ENCODE measurements around the gene CCDC88C.

The CCDC88C gene

GRCh38 chr14:91394105-91395081 lies 23.2 kb downstream of the CCDC88C start:
- WGBS: 69% methylated on average over 17 of the region's 17 CpGs
- peaks cover 2% of the 10 kb centered on the region for H3K79me1 ChIP-seq (replicated peaks; ENCODE audit: low read length, poor library complexity, severe bottlenecking)

GRCh38 chr14:91392623-91393303 lies 24.9 kb downstream of the CCDC88C start:
- H3K23ac ChIP-seq (ENCODE audit: low read length in 2 of 2): no peak overlapping the region
- no peaks in the 10 kb centered on the region for H3K79me1 ChIP-seq (replicated peaks; ENCODE audit: low read length, poor library complexity, severe bottlenecking)
- H3K4ac ChIP-seq (ENCODE audit: low read depth in 1 of 2, low read length in 2 of 2): no peak overlapping the region
- H4K91ac ChIP-seq (ENCODE audit: low read length): no peak overlapping the region
- H2BK120ac ChIP-seq (ENCODE audit: low read depth, low read length): no peak overlapping the region
- 64% methylated on average over 19 of the region's 19 CpGs for WGBS
- no peak overlapping the region for H3K9ac ChIP-seq (ENCODE audit: low read length)
- peaks cover 16 to 90% of the 10 kb centered on the region in 2 experiments for H3K27me3 ChIP-seq (ENCODE audit: control insufficient read depth in 1 of 2, insufficient read depth in 1 of 2, low read length in 2 of 2)
- peaks cover under 1% of the 10 kb centered on the region for H3K4me1 ChIP-seq (ENCODE audit: control insufficient read depth, insufficient read depth, low read depth, low read length)
- H2BK12ac ChIP-seq (ENCODE audit: low read length in 2 of 2): no peak overlapping the region
- H4K8ac ChIP-seq (ENCODE audit: low read length): no peak overlapping the region
- no peak overlapping the region for H3K27ac ChIP-seq (ENCODE audit: low read length, poor library complexity, severe bottlenecking)
- H3K14ac ChIP-seq (ENCODE audit: low read length in 2 of 2): no peak overlapping the region
- H3K4me2 ChIP-seq (ENCODE audit: low read length, poor library complexity, severe bottlenecking): no peak overlapping the region
- peaks cover 6% of the 10 kb centered on the region for H3K9me3 ChIP-seq (ENCODE audit: control insufficient read depth, low read length)
- no peak overlapping the region for H3K18ac ChIP-seq (ENCODE audit: low read depth in 1 of 2, low read length in 2 of 2)
- no peak overlapping the region for H2AFZ ChIP-seq (ENCODE audit: low read depth, low read length)
- no peak overlapping the region for H2BK5ac ChIP-seq (ENCODE audit: low read depth, low read length, poor library complexity, severe bottlenecking)
- no peak for DNase-seq
- H3K4me3 ChIP-seq (ENCODE audit: insufficient read depth in 1 of 2, low read depth in 1 of 2, low read length in 2 of 2): no peak overlapping the region
- no peak overlapping the region for H2AK5ac ChIP-seq (ENCODE audit: low read length, severe bottlenecking)
- no peaks in the 10 kb centered on the region for H3K36me3 ChIP-seq (ENCODE audit: control insufficient read depth in 1 of 2, insufficient read depth in 2 of 2, low read depth in 1 of 2, low read length in 2 of 2)
- H2BK15ac ChIP-seq (ENCODE audit: low read depth, poor library complexity, severe bottlenecking): no peak overlapping the region

More at GRCh38 chr14:91394105-91395081, 23.2 kb downstream of the CCDC88C start:
- H3K36me3 ChIP-seq (ENCODE audit: control insufficient read depth in 1 of 2, insufficient read depth in 2 of 2, low read depth in 1 of 2, low read length in 2 of 2): no peaks in the 10 kb centered on the region
- H2BK15ac ChIP-seq (ENCODE audit: low read depth, poor library complexity, severe bottlenecking): no peak overlapping the region
- no peak overlapping the region for H2AK5ac ChIP-seq (ENCODE audit: low read length, severe bottlenecking)
- H3K14ac ChIP-seq (ENCODE audit: low read length in 2 of 2): no peak overlapping the region
- H3K9me3 ChIP-seq (ENCODE audit: control insufficient read depth, low read length): peaks cover 6% of the 10 kb centered on the region
- H3K18ac ChIP-seq (ENCODE audit: low read depth in 1 of 2, low read length in 2 of 2): no peak overlapping the region
- H2BK5ac ChIP-seq (ENCODE audit: low read depth, low read length, poor library complexity, severe bottlenecking): no peak overlapping the region
- no peak overlapping the region for H3K27ac ChIP-seq (ENCODE audit: low read length, poor library complexity, severe bottlenecking)
- H3K4me1 ChIP-seq (ENCODE audit: control insufficient read depth, insufficient read depth, low read depth, low read length): no peaks in the 10 kb centered on the region
- H2AFZ ChIP-seq (ENCODE audit: low read depth, low read length): no peak overlapping the region
- H2BK12ac ChIP-seq (ENCODE audit: low read length in 2 of 2): no peak overlapping the region
- H3K4ac ChIP-seq (ENCODE audit: low read depth in 1 of 2, low read length in 2 of 2): no peak overlapping the region
- no peak overlapping the region for H2BK120ac ChIP-seq (ENCODE audit: low read depth, low read length)
- no peak overlapping the region for H3K9ac ChIP-seq (ENCODE audit: low read length)
- no peak overlapping the region for H4K8ac ChIP-seq (ENCODE audit: low read length)
- H3K4me3 ChIP-seq (ENCODE audit: insufficient read depth in 1 of 2, low read depth in 1 of 2, low read length in 2 of 2): no peak overlapping the region
- H3K23ac ChIP-seq (ENCODE audit: low read length in 2 of 2): no peak overlapping the region
- H3K4me2 ChIP-seq (ENCODE audit: low read length, poor library complexity, severe bottlenecking): no peak overlapping the region
- DNase-seq: no peak
- peaks cover 16 to 89% of the 10 kb centered on the region in 2 experiments for H3K27me3 ChIP-seq (ENCODE audit: control insufficient read depth in 1 of 2, insufficient read depth in 1 of 2, low read length in 2 of 2)
- H4K91ac ChIP-seq (ENCODE audit: low read length): no peak overlapping the region

- H4K8ac ChIP-seq (ENCODE audit: low read length): no peak overlapping the region
- no peaks in the 10 kb centered on the region for H3K79me1 ChIP-seq (replicated peaks; ENCODE audit: low read length, poor library complexity, severe bottlenecking)
- 90% methylated on average over 12 of the region's 12 CpGs for WGBS
- peaks cover 6% of the 10 kb centered on the region for H3K9me3 ChIP-seq (ENCODE audit: control insufficient read depth, low read length)
- no peak overlapping the region for H4K91ac ChIP-seq (ENCODE audit: low read length)
- H3K9ac ChIP-seq (ENCODE audit: low read length): no peak overlapping the region
- H3K4me2 ChIP-seq (ENCODE audit: low read length, poor library complexity, severe bottlenecking): no peak overlapping the region
- H3K23ac ChIP-seq (ENCODE audit: low read length in 2 of 2): no peak overlapping the region
- H3K27me3 ChIP-seq (ENCODE audit: control insufficient read depth in 1 of 2, insufficient read depth in 1 of 2, low read length in 2 of 2): peaks cover 11 to 82% of the 10 kb centered on the region in 2 experiments
- H3K27ac ChIP-seq (ENCODE audit: low read length, poor library complexity, severe bottlenecking): no peak overlapping the region
- no peak overlapping the region for H3K4ac ChIP-seq (ENCODE audit: low read depth in 1 of 2, low read length in 2 of 2)
- no peak for DNase-seq
- H3K36me3 ChIP-seq (ENCODE audit: control insufficient read depth in 1 of 2, insufficient read depth in 2 of 2, low read depth in 1 of 2, low read length in 2 of 2): no peaks in the 10 kb centered on the region
- H3K18ac ChIP-seq (ENCODE audit: low read depth in 1 of 2, low read length in 2 of 2): no peak overlapping the region
- no peak overlapping the region for H3K4me3 ChIP-seq (ENCODE audit: insufficient read depth in 1 of 2, low read depth in 1 of 2, low read length in 2 of 2)
- no peak overlapping the region for H2BK12ac ChIP-seq (ENCODE audit: low read length in 2 of 2)
- H2BK5ac ChIP-seq (ENCODE audit: low read depth, low read length, poor library complexity, severe bottlenecking): no peak overlapping the region
- no peak overlapping the region for H2AFZ ChIP-seq (ENCODE audit: low read depth, low read length)
- no peak overlapping the region for H2AK5ac ChIP-seq (ENCODE audit: low read length, severe bottlenecking)
- peaks cover 7% of the 10 kb centered on the region for H3K4me1 ChIP-seq (ENCODE audit: control insufficient read depth, insufficient read depth, low read depth, low read length)
- H2BK120ac ChIP-seq (ENCODE audit: low read depth, low read length): no peak overlapping the region
- no peak overlapping the region for H2BK15ac ChIP-seq (ENCODE audit: low read depth, poor library complexity, severe bottlenecking)
- H3K14ac ChIP-seq (ENCODE audit: low read length in 2 of 2): no peak overlapping the region
These were observed 27.3 kb downstream of the CCDC88C start for GRCh38 chr14:91390165-91390778.

- Histone ChIP-seq H2BK5ac (ENCODE audit: low read depth, low read length, poor library complexity, severe bottlenecking) (no peak overlapping the region), H3K4me2 (ENCODE audit: low read length, poor library complexity, severe bottlenecking) (no peak overlapping the region), H3K9me3 (ENCODE audit: control insufficient read depth, low read length) (peaks cover 6% of the 10 kb centered on the region), H4K91ac (ENCODE audit: low read length) (no peak overlapping the region), H3K27ac (ENCODE audit: low read length, poor library complexity, severe bottlenecking) (no peak overlapping the region), H3K9ac (ENCODE audit: low read length) (no peak overlapping the region), H3K27me3 (ENCODE audit: control insufficient read depth in 1 of 2, insufficient read depth in 1 of 2, low read length in 2 of 2) (peaks cover 7 to 82% of the 10 kb centered on the region in 2 experiments), H2BK12ac (ENCODE audit: low read length in 2 of 2) (no peak overlapping the region), H2AK5ac (ENCODE audit: low read length, severe bottlenecking) (no peak overlapping the region), H3K79me1 (replicated peaks; ENCODE audit: low read length, poor library complexity, severe bottlenecking) (no peaks in the 10 kb centered on the region), H4K8ac (ENCODE audit: low read length) (no peak overlapping the region), H3K36me3 (ENCODE audit: control insufficient read depth in 1 of 2, insufficient read depth in 2 of 2, low read depth in 1 of 2, low read length in 2 of 2) (no peaks in the 10 kb centered on the region), H3K14ac (ENCODE audit: low read length in 2 of 2) (no peak overlapping the region), H3K4ac (ENCODE audit: low read depth in 1 of 2, low read length in 2 of 2) (no peak overlapping the region), H3K18ac (ENCODE audit: low read depth in 1 of 2, low read length in 2 of 2) (no peak overlapping the region), H2AFZ (ENCODE audit: low read depth, low read length) (no peak overlapping the region), H2BK120ac (ENCODE audit: low read depth, low read length) (peak overlapping the region; percentile 27), H2BK15ac (ENCODE audit: low read depth, poor library complexity, severe bottlenecking) (no peak overlapping the region), H3K4me1 (ENCODE audit: control insufficient read depth, insufficient read depth, low read depth, low read length) (peaks cover 7% of the 10 kb centered on the region), H3K4me3 (ENCODE audit: insufficient read depth in 1 of 2, low read depth in 1 of 2, low read length in 2 of 2) (no peak overlapping the region), H3K23ac (ENCODE audit: low read length in 2 of 2) (no peak overlapping the region)
- no peak for DNase-seq
- 43% methylated on average over 5 of the region's 5 CpGs for WGBS
These were observed 28.5 kb downstream of the CCDC88C start for GRCh38 chr14:91389150-91389549.

Measured in mesenchymal stem cell (in vitro differentiated cells and primary cell).